Activated CD8-positive, alpha-beta memory T cell treated with anti-CD3 and anti-CD28 coated beads for 36 hours (primary cell): Measurements from ENCODE around the gene CMTM3. TPM values are rescaled to one million over a fixed set of nuclear protein-coding genes. Genes with fewer than 3 reads are reported as not detected.

Experiments used
- total RNA-seq, 2 experiments: library from RNA; stranded (reverse); gene quantifications; one replicate each; pipeline ENCODE4 v1.2.3, GENCODE V29; 2021

CMTM3 gene
- total RNA-seq, 2 experiments from 2014 or later, result 66.8 to 67.4 TPM

Other genes with a start within 250 kb of the CMTM3 start
- not detected for gene CDH5, start 238.0 kb upstream of the CMTM3 start, total RNA-seq
- not detected for gene BEAN1, start 177.4 kb upstream of the CMTM3 start, total RNA-seq
- 1 to 10 TPM; 4.4 to 4.6 TPM for gene TK2, start 54.6 kb upstream of the CMTM3 start, total RNA-seq
- gene CKLF, start 52.1 kb upstream of the CMTM3 start, total RNA-seq, result 100 to 1,000 TPM; 134 to 148 TPM
- gene CMTM1, start 38.3 kb upstream of the CMTM3 start, total RNA-seq, result 1 to 10 TPM; 8.1 to 8.8 TPM
- under 1 TPM; 0.17 to 0.36 TPM for gene CMTM2, start 25.2 kb upstream of the CMTM3 start, total RNA-seq
- gene CMTM4, start 92.0 kb downstream of the CMTM3 start, total RNA-seq, result 1 to 10 TPM; 3.8 to 4.0 TPM
- gene DYNC1LI2, start 146.9 kb downstream of the CMTM3 start, total RNA-seq, result 10 to 100 TPM; 44.7 to 48.5 TPM
- gene TERB1, start 196.9 kb downstream of the CMTM3 start, total RNA-seq, result under 1 TPM in 1 of 2 experiments, not detected in 1; 0.30 TPM
- 100 to 1,000 TPM; 111 to 122 TPM for gene NAE1, start 226.3 kb downstream of the CMTM3 start, total RNA-seq
- gene CA7, start 239.7 kb downstream of the CMTM3 start, total RNA-seq, result not detected